22Rv1 (cell line): ENCODE data around the gene BEND4.

ENCODE experiments used
- H3K27ac ChIP-seq: fragments of 450-650 bp; 2 replicates; pipeline ENCODE4 v1.5.1; 2017
- CTCF ChIP-seq: fragments of 450-650 bp; IDR thresholded peaks from 2 replicates; pipeline ENCODE4 v1.5.1; 2017; ENCODE audit warnings: mild to moderate bottlenecking
- ZFX ChIP-seq: fragments of 450-650 bp; IDR thresholded peaks from 2 replicates; pipeline ENCODE4 v1.6.1; 2017; ENCODE audit warnings: antibody characterized with exemption, borderline replicate concordance

BEND4 gene

GRCh38 chr4:42104521-42104920 is 47.9 kb downstream of the BEND4 start:
- H3K27ac ChIP-seq, result no peak overlapping the region
- TF ChIP-seq CTCF (no peak), ZFX (no peak)

GRCh38 chr4:42101446-42101975 is 50.9 kb downstream of the BEND4 start:
- H3K27ac ChIP-seq, result no peak overlapping the region
- TF ChIP-seq ZFX (no peak), CTCF (no peak)

- H3K27ac ChIP-seq, result no peak overlapping the region
- TF ChIP-seq ZFX, result no peak
- TF ChIP-seq CTCF, result no peak
These were observed 64.1 kb downstream of the BEND4 start for GRCh38 chr4:42088386-42088785.

- TF ChIP-seq CTCF (no peak), ZFX (no peak)
- no peak overlapping the region for H3K27ac ChIP-seq
These were observed 68.6 kb downstream of the BEND4 start for GRCh38 chr4:42083816-42084215.

- no peak overlapping the region for H3K27ac ChIP-seq
- TF ChIP-seq CTCF (no peak), ZFX (no peak)
These were observed 72.1 kb downstream of the BEND4 start for GRCh38 chr4:42080306-42080705.

- H3K27ac ChIP-seq, result no peak overlapping the region
- TF ChIP-seq ZFX, result no peak
- TF ChIP-seq CTCF, result no peak
These were observed 74.2 kb downstream of the BEND4 start for GRCh38 chr4:42078184-42078801.

- no peak for TF ChIP-seq CTCF
- no peak for TF ChIP-seq ZFX
- no peak overlapping the region for H3K27ac ChIP-seq
These were observed 78.2 kb downstream of the BEND4 start for GRCh38 chr4:42074294-42074693.
